Aorta (tissue), 5 donors: ENCODE results near the gene FYB1. TPM values are rescaled to one million over a fixed set of nuclear protein-coding genes. Genes with fewer than 3 reads are reported as not detected.

Experiments used
- ATAC-seq: fragments of 200-7000 bp; cut with Tn5 transposase; one replicate; pipeline ENCODE4 v1.9.1; 2022; ENCODE audit warnings: moderate library complexity; ENCODE audit not compliant: low FRiP score
- DNase-seq, 2 donors: peaks; one replicate each; pipeline ENCODE4 v3.0.0-alpha.2; 2020
- H3K27ac ChIP-seq, 2 donors: one replicate each; pipeline ENCODE4 v1.5.1; 2013; ENCODE audit warnings: low read length in 2 of 2, mild to moderate bottlenecking in 2 of 2, moderate library complexity in 2 of 2, control low read depth in 1 of 2, inconsistent platforms in 1 of 2, low read depth in 1 of 2
- H3K27me3 ChIP-seq, 2 donors: one replicate each; pipeline ENCODE4 v1.6.1; 2013; ENCODE audit warnings: control low read depth in 1 of 2, low read length in 1 of 2, mild to moderate bottlenecking in 1 of 2, moderate library complexity in 1 of 2; ENCODE audit not compliant: insufficient read depth in 2 of 2, control insufficient read depth in 1 of 2
- H3K36me3 ChIP-seq, 2 donors: one replicate each; pipeline ENCODE4 v1.6.1; 2013; ENCODE audit warnings: control low read depth in 1 of 2, low read length in 1 of 2, mild to moderate bottlenecking in 1 of 2; ENCODE audit not compliant: insufficient read depth in 2 of 2, control insufficient read depth in 1 of 2
- H3K4me1 ChIP-seq, 2 donors: one replicate each; pipeline ENCODE4 v1.6.1; 2013; ENCODE audit warnings: low read length in 2 of 2, control low read depth in 1 of 2, mild to moderate bottlenecking in 1 of 2, moderate library complexity in 1 of 2; ENCODE audit not compliant: insufficient read depth in 2 of 2, control insufficient read depth in 1 of 2
- H3K4me3 ChIP-seq, 2 donors: one replicate each; pipeline ENCODE4 v1.5.1; 2013; ENCODE audit warnings: low read length in 2 of 2, control low read depth in 1 of 2, mild to moderate bottlenecking in 1 of 2
- H3K9me3 ChIP-seq: one replicate; pipeline ENCODE4 v1.6.1; 2013; ENCODE audit warnings: mild to moderate bottlenecking, low read length; ENCODE audit not compliant: control insufficient read depth
- WGBS, 2 donors: extraction: QIAGEN DNeasy Blood & Tissue Kit; methylation state at CpG; one replicate each; pipeline ENCODE4 v1.1.7; 2013; 5-methylcytosine and 5-hydroxymethylcytosine counted together
- intact Hi-C, 2 donors: fragments of 100-400 bp; cut with DNase I; formaldehyde crosslinking; loops; one replicate each; pipeline versions ENCODE4 v1.14.2 to v1.15.0; 2022
- polyA plus RNA-seq, 2 donors: library from polyadenylated mRNA; stranded (reverse); fragments of 200-250 nt; gene quantifications; one replicate each; pipeline ENCODE4 v1.2.3, GENCODE V29; 2013
- total RNA-seq, 2 donors: library from RNA; stranded (reverse); fragmentation: NEBNext Ultra II Directional; extraction: Animal tissue kit (Norgen Biotek cat#: 25700); gene quantifications; one replicate each; pipeline ENCODE4 v1.2.1, GENCODE V29; 2021
- donor health status: healthy with polysubstance abuse.
- donor health status: Bipolar disorder and iron deficiency.
- donor health status: DM: no; HTN: no; CAD: no.
- donor health status: DM: no; HTN: no; CAD: no.
- donor health status: DM: yes; HTN: yes; CAD: no.

The FYB1 gene
- total and polyA plus RNA-seq, 4 donors: 0.87 to 45.8 (median 13.3) TPM

DNA sequence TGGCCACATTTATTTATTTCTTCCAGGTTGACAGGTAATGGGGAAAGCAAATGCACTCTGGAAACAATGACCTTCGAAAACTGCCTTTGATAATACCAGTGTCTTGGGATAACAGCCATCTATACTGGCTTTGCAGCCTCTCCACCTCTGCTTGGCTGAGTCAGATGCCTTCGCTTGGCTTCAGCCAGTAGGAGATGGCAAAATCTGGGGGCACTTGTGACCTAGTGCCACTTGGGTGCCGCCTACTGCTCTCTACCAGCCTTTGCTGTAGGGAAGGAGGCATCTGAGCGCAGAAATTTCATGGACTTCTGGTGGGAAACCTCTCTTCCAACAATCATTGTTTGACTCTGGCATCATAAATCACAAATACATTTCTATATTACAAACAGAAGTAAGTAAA is 21.8 kb downstream of the FYB1 start:
- no peak overlapping the region for H3K27ac ChIP-seq
- no peak for DNase-seq
- no peaks in the 10 kb centered on the region for H3K27me3 ChIP-seq
- H3K9me3 ChIP-seq: no peaks in the 10 kb centered on the region
- no peaks in the 10 kb centered on the region for H3K36me3 ChIP-seq
- H3K4me1 ChIP-seq: no peaks in the 10 kb centered on the region
- H3K4me3 ChIP-seq: no peak overlapping the region
- no peak for ATAC-seq
- intact Hi-C loops: no loop called here
- WGBS, 2 donors: 87 to 96% methylated on average over 4 of the region's 4 CpGs

DNA sequence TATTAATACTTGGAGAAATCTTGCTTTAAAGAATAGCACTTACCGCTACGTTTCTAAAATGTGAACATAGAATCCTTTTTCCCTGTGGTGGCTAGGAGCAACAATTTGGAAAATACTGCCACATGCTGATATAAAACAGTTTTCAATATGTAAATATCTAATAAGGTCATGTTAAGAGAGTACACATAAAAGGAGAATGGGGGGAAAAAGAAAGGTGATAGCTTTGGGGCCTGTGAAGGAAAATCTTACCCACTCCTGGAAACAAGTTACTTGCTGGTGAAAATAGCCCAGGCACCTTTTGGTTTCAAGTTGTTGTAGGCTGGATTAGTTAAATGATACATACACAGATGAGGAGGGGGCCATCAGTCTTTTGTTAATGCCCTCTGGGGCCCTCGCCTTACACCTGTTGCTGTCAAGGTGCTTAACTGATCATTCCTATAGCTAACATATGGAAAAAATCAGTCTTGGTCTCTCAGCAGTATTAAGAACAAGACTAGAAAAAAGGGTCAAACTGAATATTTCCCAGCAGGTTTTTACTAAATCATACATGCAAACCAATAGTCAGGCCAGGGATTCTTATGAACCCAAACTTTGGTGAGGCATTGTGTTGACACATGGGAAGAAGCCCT is 24.1 kb downstream of the FYB1 start:
- no peaks in the 10 kb centered on the region for H3K36me3 ChIP-seq
- H3K9me3 ChIP-seq: no peaks in the 10 kb centered on the region
- H3K27me3 ChIP-seq: no peaks in the 10 kb centered on the region
- no peaks in the 10 kb centered on the region for H3K4me1 ChIP-seq
- no peak overlapping the region for H3K4me3 ChIP-seq
- no peak for ATAC-seq
- WGBS, 2 donors: 83 to 90% methylated on average over 3 of the region's 3 CpGs
- no peak overlapping the region for H3K27ac ChIP-seq
- intact Hi-C loops: no loop called here
- DNase-seq: no peak

DNA sequence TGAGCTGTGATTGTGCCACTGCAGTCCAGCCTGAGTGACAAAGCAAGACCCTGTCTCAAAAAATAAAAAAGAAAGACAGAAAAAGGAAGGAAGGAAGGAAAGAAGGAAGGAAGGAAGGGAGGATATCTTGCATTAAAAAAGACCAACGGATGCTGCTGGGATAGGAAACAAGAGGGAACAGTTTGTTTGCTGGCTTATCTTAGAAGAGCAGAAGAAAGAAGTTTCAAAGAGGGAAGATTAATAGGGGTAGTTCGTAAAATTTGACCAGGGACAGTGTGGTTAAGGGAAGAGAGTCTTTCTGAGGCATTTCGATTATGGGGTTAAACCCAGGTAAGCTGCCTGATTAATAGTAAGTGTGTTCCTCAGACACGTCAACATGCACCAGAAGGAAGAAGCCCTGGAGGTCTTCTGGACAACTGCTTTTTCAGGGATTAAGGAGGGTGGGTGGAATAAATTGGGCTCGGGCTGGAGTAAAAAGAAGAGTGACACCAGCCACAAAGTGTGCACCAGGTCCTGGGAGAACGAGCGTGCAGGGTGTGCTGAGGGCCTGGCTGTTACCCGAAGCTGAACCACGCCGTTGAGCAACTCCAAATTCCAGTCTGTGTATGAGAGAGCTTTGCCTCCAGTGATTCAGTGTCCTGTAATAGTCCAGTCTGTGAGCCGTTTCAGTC is 24.8 kb downstream of the FYB1 start:
- WGBS, 2 donors: 64 to 66% methylated on average over 11 of the region's 11 CpGs
- H3K4me3 ChIP-seq: no peak overlapping the region
- no peak overlapping the region for H3K27ac ChIP-seq
- H3K9me3 ChIP-seq: no peaks in the 10 kb centered on the region
- H3K36me3 ChIP-seq: no peaks in the 10 kb centered on the region
- ATAC-seq (no peak), DNase-seq (no peak)
- no peaks in the 10 kb centered on the region for H3K27me3 ChIP-seq
- intact Hi-C loops: no loop called here
- H3K4me1 ChIP-seq: no peaks in the 10 kb centered on the region

DNA sequence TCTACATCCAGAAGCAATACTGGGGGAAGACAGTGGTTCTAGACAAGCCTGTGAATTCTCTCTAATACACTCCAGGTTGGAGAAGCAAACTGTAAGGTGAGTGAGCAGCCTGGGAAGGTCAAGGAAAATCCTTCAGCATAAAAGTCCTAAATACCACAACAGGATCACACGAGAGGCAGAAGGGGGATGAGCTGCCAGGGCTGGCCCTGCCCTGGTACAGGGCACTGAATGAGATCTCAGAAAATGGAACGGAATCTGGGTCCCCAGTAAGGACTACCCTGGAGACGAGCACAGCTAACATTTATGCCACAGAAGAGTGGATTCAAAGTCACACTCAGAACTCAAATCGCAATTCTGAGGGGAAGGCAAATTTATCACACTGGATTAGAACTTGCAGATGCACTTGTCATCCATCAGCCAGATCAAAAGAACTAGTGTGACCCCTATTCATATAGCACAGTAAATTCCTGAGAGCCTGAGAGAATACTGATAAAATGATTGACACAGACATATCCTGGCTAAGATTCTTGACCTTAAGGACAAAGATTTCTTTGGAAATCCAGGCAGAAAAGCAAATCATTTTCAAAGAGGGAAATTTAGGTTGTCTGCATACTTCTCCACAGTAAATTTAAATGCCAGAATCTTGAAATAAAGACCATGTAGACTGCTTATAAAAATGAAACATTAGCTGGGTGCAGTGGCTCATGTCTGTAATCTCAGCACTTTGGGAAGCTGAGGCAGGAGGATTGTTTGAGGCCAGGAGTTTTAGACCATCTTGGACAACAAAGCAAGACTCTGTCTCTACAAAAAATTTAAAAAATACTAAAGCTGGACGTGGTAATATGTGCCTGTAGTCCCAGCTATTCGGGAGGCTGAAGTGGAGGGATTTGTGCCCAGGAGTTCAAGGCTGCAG is 25.6 kb downstream of the FYB1 start:
- WGBS, 2 donors: 55 to 65% methylated on average over 6 of the region's 6 CpGs
- ATAC-seq: no peak
- no peak overlapping the region for H3K4me3 ChIP-seq
- DNase-seq: no peak
- H3K27ac ChIP-seq: no peak overlapping the region
- no peaks in the 10 kb centered on the region for H3K36me3 ChIP-seq
- H3K9me3 ChIP-seq: no peaks in the 10 kb centered on the region
- intact Hi-C loops: no loop called here
- no peaks in the 10 kb centered on the region for H3K4me1 ChIP-seq
- H3K27me3 ChIP-seq: no peaks in the 10 kb centered on the region

DNA sequence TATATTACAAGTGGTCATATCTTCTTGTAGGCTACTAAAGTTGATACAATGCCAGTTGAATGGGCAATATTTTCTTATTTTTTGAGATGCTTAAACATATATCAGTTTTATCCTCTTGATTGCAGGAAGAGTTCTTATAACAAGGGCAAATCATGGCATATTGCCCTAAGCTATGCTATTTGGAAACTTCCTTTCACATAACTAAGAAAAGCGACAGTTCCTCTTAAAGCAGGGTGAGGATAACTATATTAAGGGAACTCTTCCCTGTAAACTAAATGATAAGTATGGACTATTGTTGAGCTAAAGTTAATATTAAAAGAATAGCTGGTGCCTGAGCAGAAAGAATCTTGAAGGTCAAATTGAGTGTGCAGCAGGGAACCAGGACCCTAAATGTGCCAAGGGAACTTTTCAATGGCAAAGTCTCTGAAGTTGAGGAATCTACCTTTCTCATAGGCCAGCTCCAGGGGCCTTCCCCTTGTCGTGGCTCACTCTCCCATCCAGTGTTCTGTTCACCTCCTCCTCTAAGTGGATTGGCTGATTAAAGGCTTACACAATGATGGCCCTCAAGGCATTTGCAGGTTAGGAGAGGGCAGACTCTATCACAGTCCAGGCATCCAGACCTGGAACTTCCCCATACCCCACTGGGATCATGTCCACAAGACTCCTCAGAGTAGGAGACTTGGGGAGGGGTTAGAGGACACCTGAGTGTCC is 26.8 kb downstream of the FYB1 start:
- DNase-seq (no peak), ATAC-seq (no peak)
- intact Hi-C loops: no loop called here
- Histone ChIP-seq H3K4me1 (no peaks in the 10 kb centered on the region), H3K9me3 (no peaks in the 10 kb centered on the region), H3K4me3 (no peak overlapping the region), H3K27ac (no peak overlapping the region), H3K36me3 (no peaks in the 10 kb centered on the region), H3K27me3 (no peaks in the 10 kb centered on the region)
- WGBS, 2 donors: 75 to 77% methylated on average over 2 of the region's 2 CpGs

DNA sequence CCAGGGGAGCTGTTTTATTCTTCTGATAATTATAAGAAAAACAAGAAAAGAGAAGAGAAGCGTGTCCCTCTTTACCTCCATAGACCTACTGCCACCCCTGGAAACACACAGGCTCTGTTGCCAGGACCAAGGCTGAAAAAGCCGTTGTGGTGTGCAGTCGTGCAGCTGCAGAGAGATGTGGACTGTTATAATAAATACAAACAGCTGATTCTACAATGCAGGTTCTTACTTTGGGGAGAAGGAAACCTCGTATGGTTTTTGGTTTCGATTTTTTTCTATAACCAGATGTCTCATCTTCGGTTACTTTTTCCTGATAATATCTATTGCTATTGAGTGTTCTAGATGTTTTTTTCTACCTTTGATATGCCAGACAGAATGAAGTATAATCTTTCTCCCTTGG is 28.1 kb downstream of the FYB1 start:
- ATAC-seq (no peak), DNase-seq (no peak)
- H3K36me3 ChIP-seq: no peaks in the 10 kb centered on the region
- H3K27me3 ChIP-seq: no peaks in the 10 kb centered on the region
- H3K9me3 ChIP-seq: no peaks in the 10 kb centered on the region
- H3K4me3 ChIP-seq: no peak overlapping the region
- 46 to 52% methylated on average over 6 of the region's 6 CpGs for WGBS, 2 donors
- no peaks in the 10 kb centered on the region for H3K4me1 ChIP-seq
- intact Hi-C loops: no loop called here
- H3K27ac ChIP-seq: no peak overlapping the region

DNA sequence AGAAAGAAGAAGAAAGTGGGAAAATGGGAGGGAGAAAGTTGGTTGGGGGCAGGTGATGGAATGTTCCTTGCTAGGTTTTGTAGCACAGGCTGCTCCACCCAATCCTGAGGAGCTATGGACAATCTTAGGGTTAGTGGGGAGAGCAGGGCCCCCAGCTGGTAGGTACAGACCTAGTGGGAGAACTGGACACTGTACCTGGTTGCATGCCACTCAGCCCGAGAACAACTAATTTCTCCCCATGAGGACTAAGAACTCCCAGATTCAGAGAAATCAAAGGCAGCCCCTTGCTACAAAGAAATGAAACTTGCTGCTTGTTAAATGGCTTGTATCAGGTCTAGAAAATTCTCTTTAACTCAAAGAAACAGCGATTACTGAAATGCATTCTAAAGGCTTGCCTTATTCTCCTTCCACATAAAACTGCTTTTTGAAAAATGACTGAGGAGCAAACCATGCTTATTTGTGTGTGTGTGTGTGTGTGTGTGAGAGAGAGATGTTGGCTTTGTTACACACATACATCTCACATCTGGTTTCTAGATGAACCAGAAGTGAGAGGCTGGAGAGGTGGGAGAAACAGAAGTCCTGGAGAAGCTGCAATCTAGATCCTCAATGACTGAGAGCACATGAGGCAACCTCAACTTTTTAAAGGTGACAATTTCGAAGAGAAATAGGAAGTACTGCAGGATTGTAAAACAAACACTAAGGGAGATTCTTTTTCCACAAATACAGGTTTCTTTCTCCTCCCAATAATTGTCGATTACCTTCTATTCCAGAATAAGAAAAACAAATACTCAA is 28.9 kb downstream of the FYB1 start:
- intact Hi-C loops: no loop called here
- H3K27me3 ChIP-seq: no peaks in the 10 kb centered on the region
- no peaks in the 10 kb centered on the region for H3K36me3 ChIP-seq
- WGBS, 2 donors: 64 to 82% methylated on average over 4 of the region's 4 CpGs
- no peak overlapping the region for H3K4me3 ChIP-seq
- H3K4me1 ChIP-seq: no peaks in the 10 kb centered on the region
- no peaks in the 10 kb centered on the region for H3K9me3 ChIP-seq
- DNase-seq (no peak), ATAC-seq (no peak)
- H3K27ac ChIP-seq: no peak overlapping the region
